Stimulated activated CD4-positive, alpha-beta T cell treated with anti-CD3 and anti-CD28 coated beads, Interleukin-12 subunit alpha, Interleukin-12 subunit beta, amount 100 ng/mL, for 48 hours (primary cell): ENCODE results near the gene MXD3.
"Not testable (repeated sequence)": the region's sequence is repeated elsewhere in the genome, so short reads cannot be mapped to it uniquely, and the experiment has no call there.

Source experiments
- DNase-seq, 3 donors: peaks; one replicate each; pipeline ENCODE4 v3.0.0-alpha.2; 2020; ENCODE audit warnings: low read depth in 2 of 3, low spot score in 1 of 3

MXD3 gene

DNA sequence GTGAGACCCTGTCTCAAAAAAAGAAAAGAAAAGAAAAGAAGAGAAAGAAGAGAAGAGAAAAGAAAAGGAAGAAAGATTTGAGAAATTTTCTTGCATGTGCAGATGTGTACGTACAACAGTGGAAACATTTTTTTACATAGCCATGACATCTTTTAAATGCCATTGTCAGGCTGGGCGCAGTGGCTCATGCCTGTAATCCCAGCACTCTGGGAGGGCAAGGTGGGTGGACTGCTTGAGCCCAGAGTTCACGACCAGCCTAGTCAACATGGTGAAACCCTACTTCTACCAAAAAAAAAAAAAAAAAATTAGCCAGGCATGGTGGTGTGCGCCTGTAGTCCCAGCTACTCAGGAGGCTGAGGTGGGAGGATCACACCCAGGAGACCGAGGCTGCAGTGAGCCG, 33.2 kb upstream of the MXD3 start:
- DNase-seq, result no peak

DNA sequence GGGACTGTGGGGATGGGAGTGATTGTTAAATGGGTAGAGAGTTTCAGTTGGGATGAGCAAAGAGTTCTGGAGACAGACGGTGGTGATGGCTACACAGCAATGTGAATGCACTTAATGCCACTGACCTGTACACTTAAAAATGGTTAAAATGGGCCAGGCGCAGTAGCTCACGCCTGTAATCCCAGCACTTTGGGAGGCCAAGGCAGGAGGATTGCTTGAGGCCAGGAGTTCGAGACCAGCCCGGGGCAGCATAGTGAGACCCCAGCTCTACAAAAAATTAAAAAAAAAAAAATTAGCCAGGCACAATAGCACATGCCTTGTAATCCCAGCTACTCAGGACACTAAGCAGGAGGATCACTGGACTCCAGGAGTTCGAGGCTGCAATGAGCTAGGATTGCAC, 32.1 kb upstream of the MXD3 start:
- no peak for DNase-seq

DNA sequence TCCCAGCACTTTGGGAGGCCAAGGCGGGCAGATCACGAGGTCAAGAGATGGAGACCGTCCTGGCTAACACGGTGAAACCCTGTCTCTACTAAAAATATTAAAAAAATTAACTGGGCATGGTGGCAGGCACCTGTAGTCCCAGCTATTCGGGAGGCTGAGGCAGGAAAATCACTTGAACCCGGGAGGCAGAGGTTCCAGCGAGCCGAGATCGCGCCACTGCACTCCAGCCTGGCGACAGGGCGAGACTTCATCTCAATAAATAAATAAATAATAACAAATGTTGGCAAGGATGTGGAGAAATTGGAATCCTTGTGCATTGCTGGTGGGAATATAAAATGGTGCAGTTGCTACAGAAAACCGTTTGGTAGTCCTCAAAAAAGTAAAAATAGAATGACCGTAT, 31.3 kb upstream of the MXD3 start:
- not testable (repeated sequence) for DNase-seq

DNA sequence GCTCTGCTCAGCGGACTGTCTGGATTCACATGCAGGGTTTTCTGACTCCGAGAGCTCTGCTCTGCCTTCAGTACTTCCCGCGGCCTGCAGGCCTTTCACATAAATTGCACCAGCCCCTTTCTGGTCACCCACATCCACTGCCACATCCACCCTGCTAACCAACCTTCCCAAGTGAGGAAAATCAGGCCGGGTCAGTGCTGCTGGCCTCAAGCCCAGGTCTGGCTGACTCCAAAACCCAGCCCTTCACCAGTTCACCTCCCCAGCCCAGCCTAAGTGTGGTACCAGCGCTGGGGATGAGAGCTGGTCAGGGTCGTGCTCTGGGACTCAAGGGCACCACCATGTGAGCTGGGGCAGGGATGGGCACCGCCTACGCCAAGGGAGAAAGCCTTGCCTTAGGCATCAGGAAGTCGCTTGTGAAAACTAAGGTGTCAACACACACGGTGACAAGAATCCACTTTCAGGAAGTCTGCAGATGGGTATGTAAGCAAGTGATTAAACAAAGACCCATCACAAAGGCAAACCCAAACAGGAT, 27.5 kb upstream of the MXD3 start:
- DNase-seq, result no peak

DNA sequence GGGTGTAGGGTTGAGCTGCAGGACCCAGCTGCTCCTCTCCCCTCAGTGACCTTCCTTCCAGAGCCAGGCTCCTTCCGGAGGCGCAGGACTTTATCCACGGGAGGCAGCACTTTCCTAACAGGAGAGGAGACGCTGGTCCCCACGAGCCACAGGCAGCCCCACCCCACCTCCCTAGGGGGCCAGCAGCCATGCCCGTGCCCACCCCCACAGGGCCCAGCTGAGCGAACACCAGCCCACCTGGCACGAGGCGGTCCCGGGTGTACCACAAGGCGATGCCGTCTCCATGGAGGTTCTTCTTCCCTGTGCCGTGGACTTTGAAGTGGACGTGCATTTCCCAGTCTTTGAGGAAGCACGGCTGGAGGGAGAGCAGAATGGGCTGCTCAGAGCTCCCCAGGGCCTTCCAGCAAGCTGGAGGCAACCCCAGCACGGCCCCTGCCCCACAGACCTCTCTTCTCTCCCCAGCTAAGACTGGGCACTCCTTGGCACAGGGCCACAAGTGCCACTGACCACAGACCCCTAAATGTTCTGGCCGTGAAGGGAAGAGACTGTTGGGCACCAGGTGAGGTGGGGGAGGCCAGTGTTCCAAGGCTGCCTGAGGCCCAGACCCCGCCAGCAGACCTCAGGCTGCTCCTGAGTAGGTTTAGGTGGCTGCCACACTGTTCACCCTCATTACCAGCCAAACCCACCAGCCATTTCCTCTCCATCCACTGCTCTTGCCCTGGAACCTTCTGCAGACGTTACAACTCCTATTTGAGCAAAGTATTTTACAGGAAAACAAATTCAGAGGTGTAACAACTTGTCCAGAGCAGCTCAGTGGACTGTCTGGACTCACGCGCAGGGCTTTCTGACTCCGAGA, 26.8 kb upstream of the MXD3 start:
- DNase-seq, result no peak

DNA sequence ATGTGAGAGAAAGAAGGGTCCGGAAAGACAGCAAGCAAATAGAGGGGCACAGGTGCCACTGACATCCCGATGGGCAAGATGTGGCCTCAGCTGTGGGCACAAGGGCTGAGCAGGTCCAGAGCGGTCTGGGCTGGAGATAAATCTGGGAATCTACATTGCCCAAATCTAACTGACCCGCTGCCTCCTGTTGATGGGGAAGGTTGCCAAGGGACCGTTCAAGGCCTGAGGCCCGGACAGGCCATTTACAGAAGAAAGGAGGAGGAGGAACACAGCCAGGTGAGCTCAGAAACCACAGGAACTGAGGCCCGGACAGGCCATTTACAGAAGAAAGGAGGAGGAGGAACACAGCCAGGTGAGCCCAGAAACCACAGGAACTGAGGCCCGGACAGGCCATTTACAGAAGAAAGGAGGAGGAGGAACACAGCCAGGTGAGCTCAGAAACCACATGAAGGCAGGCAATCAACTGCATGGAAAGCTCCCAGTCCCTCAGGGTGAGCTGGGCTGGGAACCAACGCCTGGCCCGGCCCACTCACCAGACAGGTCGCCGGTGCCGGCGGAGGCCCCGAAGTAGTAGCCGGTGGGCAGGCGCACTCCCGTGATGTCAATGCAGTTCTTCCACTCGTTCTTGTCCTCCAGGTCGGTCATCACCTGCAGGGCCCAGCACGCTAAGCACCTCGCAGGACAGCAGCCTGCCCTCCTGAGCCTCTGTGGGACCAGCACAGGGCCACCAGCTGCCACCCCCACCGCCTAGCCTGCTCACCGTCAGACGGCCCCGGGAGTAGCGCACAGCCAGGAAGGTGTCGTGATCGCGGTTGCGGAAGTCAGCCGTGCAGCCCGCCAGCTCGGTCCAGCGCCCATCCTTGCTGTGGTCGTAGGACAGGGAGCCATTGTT, 25.2 kb upstream of the MXD3 start:
- DNase-seq, result no peak

DNA sequence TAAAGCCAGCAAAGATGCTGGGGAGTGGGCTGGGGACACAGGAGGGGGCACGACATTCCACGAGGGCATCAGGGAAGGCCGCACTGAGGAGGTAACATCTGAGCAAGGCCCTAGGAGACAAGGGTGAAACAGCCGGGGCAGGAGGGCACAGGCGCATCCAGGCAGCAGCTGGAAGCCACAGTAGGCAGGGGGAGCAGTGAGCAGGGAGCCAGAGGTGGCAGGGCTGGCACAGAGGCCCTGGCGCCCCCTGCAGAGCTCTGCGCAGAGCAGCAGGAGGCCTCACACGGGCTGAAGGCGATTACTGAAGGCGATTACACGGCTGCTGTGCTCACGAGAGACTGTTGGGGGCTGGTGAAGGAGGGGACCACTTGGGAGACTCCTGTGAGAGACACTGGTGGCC, 24.4 kb upstream of the MXD3 start:
- peak in 1 of 3 donors; percentile 20 for DNase-seq

DNA sequence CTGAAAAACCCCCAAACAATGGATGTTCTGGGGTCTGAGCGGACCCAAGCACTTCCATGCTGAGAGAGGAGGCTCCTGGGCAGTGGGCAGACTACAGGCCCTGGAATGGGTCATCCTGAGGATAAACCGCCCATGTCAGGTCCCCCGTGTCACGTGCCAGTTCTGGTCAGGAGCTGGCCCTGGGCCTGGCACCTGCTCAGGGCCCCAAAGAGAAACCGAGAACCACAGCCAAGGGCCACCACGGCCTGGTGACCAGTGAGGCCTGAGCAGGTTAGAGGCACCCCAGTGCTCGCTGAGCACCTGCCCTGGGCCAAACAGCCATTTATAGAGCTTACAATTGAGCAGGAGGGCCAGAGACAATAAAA, 24.0 kb upstream of the MXD3 start:
- no peak for DNase-seq

DNA sequence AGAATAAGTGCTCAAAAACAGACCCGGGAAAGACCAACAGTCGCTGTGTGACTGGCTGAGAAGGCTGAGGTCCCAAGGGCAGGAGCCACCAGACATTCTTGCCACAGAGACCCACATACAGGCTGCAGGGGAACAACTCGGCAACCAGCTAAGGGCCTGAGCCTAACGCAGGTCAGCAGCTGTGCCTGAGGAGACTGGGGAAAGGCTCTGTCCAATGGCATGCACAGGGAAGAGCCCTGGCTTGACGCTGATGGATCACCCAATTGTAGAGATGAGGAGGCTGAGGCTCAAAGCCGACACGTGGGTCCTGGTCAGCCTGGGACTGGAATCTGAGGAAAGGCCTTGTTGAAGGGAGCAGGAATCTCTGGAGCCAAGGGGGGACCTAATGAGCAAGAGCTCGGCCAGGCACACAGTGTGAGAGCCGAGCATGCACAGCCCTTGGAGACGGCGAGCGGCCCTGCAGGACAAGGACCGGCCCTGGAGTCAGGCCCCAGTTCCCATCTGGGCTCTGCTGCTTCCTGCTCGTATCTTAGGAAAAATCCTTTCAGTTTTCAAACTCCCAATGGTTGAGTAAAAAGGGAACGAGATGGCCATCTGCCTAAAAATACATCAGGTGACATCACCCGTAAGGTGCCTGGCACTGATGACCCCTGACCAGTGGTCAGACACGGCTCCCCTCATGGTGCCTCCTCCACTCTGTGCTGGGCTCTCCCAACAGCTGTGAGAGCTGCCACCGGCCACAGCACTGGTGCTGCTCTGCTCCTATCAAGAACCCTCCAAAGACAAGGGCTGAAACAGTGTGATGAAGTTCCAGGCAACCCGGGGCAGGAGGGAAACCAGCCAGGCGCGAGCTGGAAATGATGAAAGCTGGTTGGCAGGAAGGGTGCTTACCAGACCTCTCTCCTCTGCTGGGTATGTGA, 23.3 kb upstream of the MXD3 start:
- no peak for DNase-seq

DNA sequence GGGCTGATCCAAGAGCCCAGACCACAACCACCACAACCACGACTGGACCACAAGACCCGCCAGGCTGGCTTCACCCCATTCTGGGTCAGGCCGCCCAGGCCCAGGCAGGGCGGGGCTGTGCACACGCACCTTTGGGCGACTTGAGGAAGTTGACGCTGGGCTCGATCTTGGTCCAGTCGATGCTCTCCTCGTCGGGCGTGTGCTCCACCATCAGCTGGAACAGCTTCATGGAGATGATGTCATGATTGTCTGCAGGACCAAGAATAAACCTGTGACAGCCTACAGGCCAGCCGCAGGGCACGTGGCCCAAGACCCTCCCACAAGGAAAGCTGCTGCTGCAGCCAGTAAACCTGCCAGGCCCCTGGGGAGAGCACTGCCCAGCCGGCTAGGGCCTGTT, 22.5 kb upstream of the MXD3 start:
- no peak for DNase-seq

DNA sequence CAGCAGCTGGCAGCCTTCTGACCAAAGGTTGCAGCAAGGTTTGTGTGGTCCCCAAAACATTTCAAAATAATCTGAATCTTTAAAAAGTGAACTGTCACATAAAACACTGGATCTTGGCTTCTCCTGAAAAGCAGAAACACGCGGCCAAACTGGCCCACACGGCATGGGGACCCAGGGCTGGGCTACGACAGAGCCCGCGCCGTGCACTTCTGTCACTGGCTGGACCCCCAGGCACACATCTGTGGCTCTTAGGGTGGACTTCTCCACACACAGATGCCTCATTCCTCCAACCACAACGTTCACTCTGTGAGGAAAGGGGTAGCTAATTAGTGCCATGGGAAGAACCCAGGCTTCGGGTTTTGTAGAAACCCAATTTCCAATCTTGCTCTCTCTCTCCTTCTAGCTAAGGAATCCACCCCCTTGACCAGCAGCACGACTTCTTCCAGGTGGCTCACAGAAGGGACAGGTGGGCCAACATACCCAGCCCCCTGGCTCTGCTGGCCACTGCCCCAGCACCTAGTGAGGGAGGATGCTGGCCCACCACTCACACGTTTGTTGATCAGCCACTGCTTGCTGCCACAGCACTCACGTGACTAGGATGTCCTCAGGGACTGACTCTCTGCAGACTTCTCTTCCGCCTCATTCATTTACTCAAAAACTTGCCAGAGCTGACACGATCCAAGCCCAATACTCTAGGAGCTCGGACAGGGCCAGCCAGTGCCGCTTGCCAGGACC, 21.9 kb upstream of the MXD3 start:
- DNase-seq, result no peak

DNA sequence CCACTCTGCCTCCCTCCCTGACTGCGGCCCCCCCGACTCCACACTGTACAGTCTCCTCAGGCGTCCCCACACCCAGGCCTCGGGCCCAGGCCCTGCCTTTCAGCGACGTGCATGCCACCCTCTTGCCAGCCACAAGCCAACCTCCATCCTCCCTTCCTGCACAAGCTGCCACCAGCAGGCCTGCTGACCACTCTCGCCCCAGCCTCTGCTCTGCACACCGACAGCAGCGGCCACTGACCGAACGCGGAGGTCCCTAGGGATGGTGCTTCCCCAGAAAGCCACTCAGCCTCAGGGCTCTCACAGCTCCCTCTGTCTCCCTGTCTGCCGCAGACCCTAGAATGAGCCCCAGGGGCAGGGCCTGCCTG, 21.2 kb upstream of the MXD3 start:
- no peak for DNase-seq

DNA sequence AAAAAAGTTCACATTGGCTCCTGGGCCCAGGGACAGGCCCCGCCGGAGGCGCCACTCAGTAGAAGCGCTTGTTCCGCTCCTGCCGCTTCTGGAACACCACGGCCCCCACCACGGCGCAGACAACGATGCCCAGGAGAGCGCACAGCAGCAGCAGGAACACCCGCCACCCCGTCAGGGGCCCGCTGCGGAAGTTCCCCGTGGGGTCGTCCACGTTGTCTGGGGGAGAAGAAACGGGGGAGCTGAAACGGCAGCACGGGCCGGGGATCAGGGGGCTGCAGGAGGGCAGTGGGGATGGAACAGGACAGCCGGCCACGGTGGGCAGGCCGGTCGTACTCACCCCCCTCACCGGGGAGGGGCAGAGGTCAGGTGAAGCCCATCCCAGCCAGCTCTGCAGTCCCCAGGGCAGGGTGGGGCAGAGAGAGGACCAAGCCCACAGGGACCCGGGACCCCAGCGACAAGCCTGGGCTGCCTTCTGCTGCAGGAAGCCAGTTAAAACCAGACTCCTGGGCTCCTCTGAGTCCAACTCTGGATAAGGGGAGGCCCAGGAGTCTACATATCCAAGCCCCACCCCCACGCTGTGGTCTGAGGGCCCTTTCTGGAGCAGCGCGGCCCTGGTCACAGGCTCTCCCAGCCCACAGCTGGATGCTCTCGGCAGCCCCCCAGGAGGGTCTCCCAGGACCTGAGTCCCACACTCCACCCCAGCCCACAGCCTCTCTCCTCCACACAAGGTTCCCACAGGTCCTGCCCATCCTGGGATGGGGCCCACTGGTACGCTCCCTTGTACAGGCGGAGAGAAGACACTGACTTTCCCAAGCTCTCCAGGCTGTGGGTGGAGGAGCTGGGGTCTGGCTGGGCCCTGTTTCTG, 20.6 kb upstream of the MXD3 start:
- DNase-seq, result no peak

DNA sequence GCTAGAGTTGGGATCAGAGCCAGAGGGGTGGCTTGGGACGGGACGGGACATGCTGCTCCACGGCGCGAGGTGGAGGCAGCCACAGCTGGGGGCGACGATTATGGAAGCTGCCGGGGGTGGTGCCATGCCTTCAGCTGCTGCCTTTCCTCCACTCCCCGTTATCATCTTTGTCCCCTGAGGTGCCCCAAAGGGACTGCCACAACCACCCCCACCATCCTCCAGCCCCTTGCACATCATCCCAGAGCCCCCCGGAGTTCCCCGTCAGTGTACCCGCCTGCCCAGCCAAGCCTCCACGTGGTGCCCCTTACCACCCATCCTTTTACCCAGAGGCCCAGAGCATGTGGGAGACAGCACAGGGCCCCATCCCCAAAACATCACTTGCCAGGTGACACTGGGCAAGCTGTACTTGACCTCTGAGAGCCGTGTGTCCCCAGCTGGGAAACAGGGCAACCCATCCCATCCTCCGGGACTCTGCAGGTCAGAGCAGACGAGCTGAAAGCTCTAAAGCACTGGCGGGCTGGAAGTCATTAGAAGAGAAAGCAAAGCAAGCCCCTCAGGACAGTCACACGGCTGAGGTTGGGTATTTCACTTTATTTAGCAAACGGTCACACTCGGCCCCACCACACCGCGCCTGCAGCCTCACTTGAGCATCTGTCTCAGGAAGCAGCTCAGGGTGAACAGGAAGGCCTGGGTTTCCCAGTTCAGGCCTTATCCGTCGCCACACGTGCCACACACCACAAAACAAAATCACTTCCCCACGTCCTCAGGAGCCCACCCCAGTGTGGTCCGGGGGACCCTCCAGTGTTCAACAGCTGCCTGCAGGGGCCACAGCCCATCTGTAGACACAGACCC, 19.5 kb upstream of the MXD3 start:
- DNase-seq, result no peak

DNA sequence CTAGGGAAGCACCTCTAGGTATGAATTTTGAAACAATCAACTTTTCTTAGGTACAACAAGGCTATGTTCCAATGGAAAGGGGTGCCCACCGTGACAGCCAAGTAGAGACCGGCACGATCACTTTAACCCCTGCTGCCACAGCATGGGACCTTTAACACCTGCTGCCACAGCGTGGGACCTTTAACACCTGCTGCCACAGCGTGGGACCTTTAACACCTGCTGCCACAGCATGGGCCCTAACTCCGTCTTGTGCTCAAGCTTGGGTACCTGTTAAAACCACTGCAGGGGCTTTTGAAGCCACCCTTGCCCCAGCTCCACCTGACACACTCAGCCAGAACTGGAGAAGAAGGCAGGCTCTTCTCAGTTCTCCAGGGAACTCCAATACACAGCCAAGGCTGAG, 18.2 kb upstream of the MXD3 start:
- DNase-seq, result no peak

DNA sequence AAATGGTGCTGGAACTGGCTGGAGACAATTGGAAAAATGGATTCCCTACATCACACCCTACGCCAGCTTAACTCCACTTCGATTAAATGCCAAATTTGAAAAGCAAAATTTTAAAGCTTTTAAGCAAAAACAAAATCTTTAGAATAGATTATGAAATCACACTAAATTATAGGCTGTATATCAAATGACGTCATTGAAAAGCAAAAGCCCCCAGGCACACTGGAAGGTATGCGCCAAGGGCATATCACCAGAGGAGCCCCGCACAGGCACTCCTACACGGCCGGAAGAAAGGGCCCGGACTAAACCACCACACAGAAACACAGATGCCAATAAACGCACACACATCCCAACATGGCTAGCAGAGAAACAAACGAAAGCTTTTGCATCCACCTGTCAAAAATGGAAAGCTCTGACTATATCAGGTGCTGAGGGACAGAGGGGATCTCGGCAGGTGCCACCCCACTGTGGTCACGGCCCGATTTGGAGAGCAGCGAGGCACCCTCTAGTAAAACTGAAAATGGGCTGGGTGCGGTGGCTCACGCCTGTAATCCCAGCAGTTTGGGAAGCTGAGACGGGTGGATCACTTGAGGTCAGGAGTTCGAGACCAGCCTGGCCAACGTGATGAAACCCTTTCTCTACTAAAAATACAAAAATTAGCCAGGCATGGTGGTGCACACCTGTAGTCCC, 17.0 kb upstream of the MXD3 start:
- no peak for DNase-seq

DNA sequence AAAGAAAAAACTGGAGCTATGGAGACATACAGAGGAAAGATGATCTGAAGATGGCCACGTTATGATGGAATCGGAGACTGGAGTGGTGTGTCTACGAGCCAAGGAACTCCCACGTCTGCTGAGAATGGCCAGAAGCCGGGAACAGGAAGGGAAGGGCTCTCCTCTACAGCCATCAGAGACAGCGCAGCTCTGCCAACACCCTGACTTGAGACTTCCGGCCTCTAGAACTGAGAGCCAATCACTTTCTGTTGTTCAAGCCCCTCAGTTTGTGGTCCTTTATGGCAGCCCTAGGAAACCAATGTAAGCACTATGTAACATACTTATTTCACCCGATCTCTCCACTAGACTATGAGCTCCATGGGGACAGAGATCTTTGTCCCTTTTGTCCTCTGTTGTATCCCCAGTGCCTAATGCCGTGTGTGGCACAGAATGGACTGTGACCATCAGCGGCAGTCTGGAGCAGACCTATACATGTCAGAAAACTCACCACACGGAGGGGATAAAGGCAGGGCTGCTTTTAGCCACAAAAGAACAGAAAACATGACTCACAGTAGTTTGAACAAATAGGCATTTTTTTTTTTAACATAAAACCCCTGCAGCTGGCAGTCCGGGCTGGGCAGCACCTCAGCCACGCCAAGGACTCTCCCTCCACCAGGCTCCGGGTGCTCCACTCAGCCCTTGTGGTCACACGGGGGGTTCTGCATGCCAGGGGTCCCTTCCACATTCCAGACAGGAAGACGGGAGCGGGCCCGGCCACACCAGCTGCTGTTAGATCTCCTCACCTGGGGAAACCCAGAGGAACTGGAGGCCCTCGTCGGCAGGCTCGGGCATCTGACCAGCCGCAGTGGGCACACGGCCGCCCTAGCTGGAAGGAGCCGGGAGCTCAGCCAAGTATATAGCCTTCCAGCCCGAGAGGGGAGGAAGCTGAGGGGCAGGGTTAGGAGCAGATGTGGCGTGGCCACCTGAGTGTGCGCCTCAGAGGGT, 16.1 kb upstream of the MXD3 start:
- no peak for DNase-seq
